Measurements from ENCODE around the gene EPOP. TPM values are rescaled to one million over a fixed set of nuclear protein-coding genes. Genes with fewer than 3 reads are reported as not detected.

The EPOP gene
- total and polyA plus RNA-seq, 2 of the 8 experiments (the other 6 are each of a cell fraction or from before 2014, with no cell fraction given): 1.5 to 3.3 TPM

DNA sequence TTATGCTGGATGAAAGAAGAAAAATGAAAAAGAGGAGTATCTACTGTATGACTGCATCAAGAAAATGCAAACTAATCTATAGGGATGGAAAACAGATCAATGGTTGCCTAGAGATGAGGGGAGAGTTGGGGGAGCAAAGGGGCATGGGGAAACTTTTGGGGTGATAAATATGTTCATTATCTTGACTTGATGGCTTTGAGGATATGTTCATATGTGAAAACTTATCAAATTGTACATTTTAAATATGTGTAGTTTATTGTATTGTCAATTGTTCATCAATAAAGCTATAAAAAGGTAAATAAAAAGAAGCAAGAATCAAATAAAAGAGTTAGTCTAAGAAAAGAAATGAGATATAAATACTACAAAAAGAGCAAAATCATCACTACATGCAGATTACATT, 49.3 kb downstream of the EPOP start:
- Histone ChIP-seq H3K56ac (replicated peaks; ENCODE audit: insufficient read length, low read depth, low read length) (no peak overlapping the region), H4K91ac (replicated peaks; ENCODE audit: insufficient read length, low read length) (no peak overlapping the region), H3K4me2 (ENCODE audit: insufficient read depth in 1 of 2, low read depth in 2 of 2, low read length in 2 of 2) (no peak overlapping the region), H2BK15ac (ENCODE audit: low read length) (no peak overlapping the region), H4K20me1 (replicated peaks in 1 of 2; ENCODE audit: control insufficient read depth in 1 of 2, insufficient read depth in 2 of 2, low read length in 2 of 2) (no peaks in the 10 kb centered on the region), H2AFZ (ENCODE audit: low read length) (no peak overlapping the region), H3K4me1 (replicated peaks in 1 of 4; ENCODE audit: control insufficient read depth in 3 of 4, insufficient read depth in 4 of 4, low read length in 3 of 4) (no peaks in the 10 kb centered on the region), H3K14ac (ENCODE audit: insufficient read length) (no peak overlapping the region), H3K4me3 (ENCODE audit: extremely low read depth in 1 of 4, insufficient read depth in 2 of 4, low read depth in 3 of 4, low read length in 4 of 4) (no peak overlapping the region), H3K4ac (replicated peaks; ENCODE audit: insufficient read length, low read depth, low read length) (no peak overlapping the region), H3K27me3 (replicated peaks in 1 of 4; ENCODE audit: control insufficient read depth in 3 of 4, extremely low read depth in 1 of 4, insufficient read depth in 3 of 4, low read length in 3 of 4) (no peaks in the 10 kb centered on the region), H3K36me3 (ENCODE audit: control insufficient read depth in 2 of 4, insufficient read depth in 4 of 4, low read length in 3 of 4) (no peaks in the 10 kb centered on the region), H3K9me3 (ENCODE audit: insufficient read depth in 2 of 2, low read depth in 1 of 2, low read length in 1 of 2) (no peaks in the 10 kb centered on the region), H2BK5ac (ENCODE audit: low read depth, low read length) (no peak overlapping the region), H4K8ac (ENCODE audit: extremely low read depth, insufficient read depth, low read length) (no peak overlapping the region), H3K23ac (ENCODE audit: insufficient read length) (no peak overlapping the region), H3K23me2 (ENCODE audit: low read depth, low read length) (no peaks in the 10 kb centered on the region), H3K79me2 (ENCODE audit: control insufficient read depth in 1 of 2, insufficient read depth in 2 of 2, low read length in 2 of 2) (no peaks in the 10 kb centered on the region), H3K79me1 (ENCODE audit: low read depth, low read length) (no peaks in the 10 kb centered on the region), H3K18ac (ENCODE audit: extremely low read depth, low read length) (no peak overlapping the region), H3K9ac (replicated peaks in 1 of 4; ENCODE audit: extremely low read depth in 1 of 4, low read depth in 3 of 4, low read length in 3 of 4) (no peak overlapping the region), H2BK12ac (ENCODE audit: low read depth, low read length) (no peak overlapping the region), H2BK20ac (ENCODE audit: low read length) (no peak overlapping the region), H2BK120ac (replicated peaks; ENCODE audit: low read depth, low read length) (no peak overlapping the region), H4K5ac (ENCODE audit: insufficient read length, low read depth, low read length) (no peak overlapping the region), H2AK5ac (ENCODE audit: low read depth, low read length) (no peak overlapping the region), H3K27ac (ENCODE audit: low read depth, low read length) (no peak overlapping the region)
- DNase-seq (ENCODE audit: low read depth in 1 of 2, low spot score in 2 of 2) (no peak), FAIRE-seq (no peak)
- TF ChIP-seq RAD21 (IDR thresholded peaks at IDR 0.05 in 1 of 2, conservative IDR thresholded peaks at IDR 0.05 in 1 of 2; ENCODE audit: low read depth in 2 of 2, low read length in 2 of 2): no peak
- TF ChIP-seq KDM1A (IDR thresholded peaks at IDR 0.05; ENCODE audit: borderline replicate concordance, low read length): no peak
- TF ChIP-seq RNF2 (IDR thresholded peaks at IDR 0.05; ENCODE audit: borderline replicate concordance, low read depth, low read length, missing control alignments, poor library complexity, severe bottlenecking): no peak
- ChIA-PET CTCF (ENCODE audit: partially characterized antibody) (interaction anchor here (1.0 to 1.9 kb wide), 4 partner anchors 41 to 116 kb away, joined by 3 to 6 read pairs (median 4); no protein-coding TSS in a partner anchor), POLR2A (ENCODE audit: partially characterized antibody) (no interaction called here)
